T-helper 1 cell treated with Interleukin-12 subunit alpha and Interleukin-12 subunit beta and Interleukin-4 antibody, amounts not matched to agents 30 μg/mL and 1 μg/mL, for 36 hours (primary cell): ENCODE measurements around the gene SPESP1.

Experiments used
- H3K27ac Mint-ChIP-seq: one replicate; pipeline ENCODE4 v1.8.0; 2021; ENCODE audit warnings: mild to moderate bottlenecking, mixed read lengths
- H3K27me3 Mint-ChIP-seq: one replicate; pipeline ENCODE4 v1.8.0; 2021; ENCODE audit warnings: low read depth, mixed read lengths
- H3K36me3 Mint-ChIP-seq: one replicate; pipeline ENCODE4 v1.8.0; 2021; ENCODE audit warnings: low read depth, mixed read lengths
- H3K4me1 Mint-ChIP-seq: one replicate; pipeline ENCODE4 v1.8.0; 2021; ENCODE audit warnings: low read depth, mixed read lengths
- H3K4me3 Mint-ChIP-seq: one replicate; pipeline ENCODE4 v1.8.0; 2021; ENCODE audit warnings: mild to moderate bottlenecking, moderate library complexity, mixed read lengths
- H3K9me3 Mint-ChIP-seq: one replicate; pipeline ENCODE4 v1.8.0; 2021; ENCODE audit warnings: mixed read lengths

Gene SPESP1

GRCh38 chr15:68930268-68931022 lies at the start of gene SPESP1:
TSS of gene SPESP1 (plus strand) at chr15:68930525. CDS start at chr15:68930654, 129 bp downstream.
- Mint-ChIP-seq H3K4me3 (peak within 1 kb of the TSS; percentile 9), H3K36me3 (no peaks in the 10 kb centered on the region), H3K4me1 (peaks cover 1% of the 10 kb centered on the region), H3K27ac (no peak within 1 kb of the TSS), H3K9me3 (no peaks in the 10 kb centered on the region), H3K27me3 (peaks cover 14% of the 10 kb centered on the region)

- H3K36me3 Mint-ChIP-seq = no peaks in the 10 kb centered on the region
- H3K9me3 Mint-ChIP-seq = no peaks in the 10 kb centered on the region
- peaks cover 2% of the 10 kb centered on the region for H3K4me1 Mint-ChIP-seq
- no peak overlapping the region for H3K27ac Mint-ChIP-seq
- H3K4me3 Mint-ChIP-seq = no peak overlapping the region
- H3K27me3 Mint-ChIP-seq = peaks cover 5% of the 10 kb centered on the region
Measured at GRCh38 chr15:68885070-68885469, 45.3 kb upstream of the SPESP1 start.

- H3K9me3 Mint-ChIP-seq = no peaks in the 10 kb centered on the region
Measured at GRCh38 chr15:68887120-68887519, 43.2 kb upstream of the SPESP1 start.

GRCh38 chr15:68887819-68888218 lies 42.5 kb upstream of the SPESP1 start:
- Mint-ChIP-seq H3K4me3 (no peak overlapping the region), H3K36me3 (no peaks in the 10 kb centered on the region), H3K9me3 (no peaks in the 10 kb centered on the region), H3K4me1 (peaks cover 2% of the 10 kb centered on the region), H3K27me3 (peaks cover 21% of the 10 kb centered on the region), H3K27ac (no peak overlapping the region)

More at GRCh38 chr15:68887120-68887519, 43.2 kb upstream of the SPESP1 start:
- H3K36me3 Mint-ChIP-seq = no peaks in the 10 kb centered on the region
- H3K27ac Mint-ChIP-seq = no peak overlapping the region
- H3K27me3 Mint-ChIP-seq = peaks cover 16% of the 10 kb centered on the region
- peaks cover 2% of the 10 kb centered on the region for H3K4me1 Mint-ChIP-seq
- no peak overlapping the region for H3K4me3 Mint-ChIP-seq

- H3K36me3 Mint-ChIP-seq = no peaks in the 10 kb centered on the region
- H3K27ac Mint-ChIP-seq = no peak overlapping the region
- peaks cover 24% of the 10 kb centered on the region for H3K27me3 Mint-ChIP-seq
- H3K9me3 Mint-ChIP-seq = no peaks in the 10 kb centered on the region
- peaks cover 2% of the 10 kb centered on the region for H3K4me1 Mint-ChIP-seq
- peak overlapping the region; percentile 81 for H3K4me3 Mint-ChIP-seq
Measured at GRCh38 chr15:68888419-68888818, 41.9 kb upstream of the SPESP1 start.

GRCh38 chr15:68894208-68894607 lies 36.1 kb upstream of the SPESP1 start:
- Mint-ChIP-seq H3K9me3 (no peaks in the 10 kb centered on the region), H3K4me3 (no peak overlapping the region), H3K36me3 (no peaks in the 10 kb centered on the region), H3K27ac (no peak overlapping the region), H3K27me3 (peaks cover 30% of the 10 kb centered on the region), H3K4me1 (no peaks in the 10 kb centered on the region)

GRCh38 chr15:68896178-68896577 lies 34.1 kb upstream of the SPESP1 start:
- H3K27ac Mint-ChIP-seq = no peak overlapping the region
- H3K36me3 Mint-ChIP-seq = no peaks in the 10 kb centered on the region
- no peaks in the 10 kb centered on the region for H3K9me3 Mint-ChIP-seq
- H3K4me3 Mint-ChIP-seq = no peak overlapping the region
- H3K27me3 Mint-ChIP-seq = peaks cover 30% of the 10 kb centered on the region
- H3K4me1 Mint-ChIP-seq = no peaks in the 10 kb centered on the region

GRCh38 chr15:68897016-68897415 lies 33.3 kb upstream of the SPESP1 start:
- H3K36me3 Mint-ChIP-seq = no peaks in the 10 kb centered on the region
- H3K4me3 Mint-ChIP-seq = no peak overlapping the region
- no peaks in the 10 kb centered on the region for H3K9me3 Mint-ChIP-seq
- peaks cover 25% of the 10 kb centered on the region for H3K27me3 Mint-ChIP-seq
- no peaks in the 10 kb centered on the region for H3K4me1 Mint-ChIP-seq
- H3K27ac Mint-ChIP-seq = no peak overlapping the region

GRCh38 chr15:68900027-68900426 lies 30.3 kb upstream of the SPESP1 start:
- peaks cover 12% of the 10 kb centered on the region for H3K27me3 Mint-ChIP-seq
- no peak overlapping the region for H3K4me3 Mint-ChIP-seq
- H3K36me3 Mint-ChIP-seq = no peaks in the 10 kb centered on the region
- no peak overlapping the region for H3K27ac Mint-ChIP-seq
- H3K9me3 Mint-ChIP-seq = no peaks in the 10 kb centered on the region
- H3K4me1 Mint-ChIP-seq = no peaks in the 10 kb centered on the region

GRCh38 chr15:68907396-68907923 lies 22.9 kb upstream of the SPESP1 start:
- no peaks in the 10 kb centered on the region for H3K4me1 Mint-ChIP-seq
- no peak overlapping the region for H3K27ac Mint-ChIP-seq
- H3K9me3 Mint-ChIP-seq = no peaks in the 10 kb centered on the region
- H3K4me3 Mint-ChIP-seq = no peak overlapping the region
- H3K27me3 Mint-ChIP-seq = peaks cover 18% of the 10 kb centered on the region
- H3K36me3 Mint-ChIP-seq = no peaks in the 10 kb centered on the region

GRCh38 chr15:68909601-68910100 lies 20.7 kb upstream of the SPESP1 start:
- peaks cover 18% of the 10 kb centered on the region for H3K27me3 Mint-ChIP-seq
- H3K36me3 Mint-ChIP-seq = no peaks in the 10 kb centered on the region
- H3K4me3 Mint-ChIP-seq = no peak overlapping the region
- no peaks in the 10 kb centered on the region for H3K4me1 Mint-ChIP-seq
- no peak overlapping the region for H3K27ac Mint-ChIP-seq
- no peaks in the 10 kb centered on the region for H3K9me3 Mint-ChIP-seq

- no peak overlapping the region for H3K4me3 Mint-ChIP-seq
- H3K27me3 Mint-ChIP-seq = peaks cover 21% of the 10 kb centered on the region
- no peaks in the 10 kb centered on the region for H3K4me1 Mint-ChIP-seq
- H3K27ac Mint-ChIP-seq = no peak overlapping the region
- H3K36me3 Mint-ChIP-seq = no peaks in the 10 kb centered on the region
- peaks cover 3% of the 10 kb centered on the region for H3K9me3 Mint-ChIP-seq
Measured at GRCh38 chr15:68910341-68910740, 20.0 kb upstream of the SPESP1 start.

- no peaks in the 10 kb centered on the region for H3K4me1 Mint-ChIP-seq
- H3K36me3 Mint-ChIP-seq = no peaks in the 10 kb centered on the region
- peaks cover 6% of the 10 kb centered on the region for H3K9me3 Mint-ChIP-seq
- no peak overlapping the region for H3K4me3 Mint-ChIP-seq
- H3K27ac Mint-ChIP-seq = no peak overlapping the region
- H3K27me3 Mint-ChIP-seq = peaks cover 21% of the 10 kb centered on the region
Measured at GRCh38 chr15:68910816-68911215, 19.5 kb upstream of the SPESP1 start.

GRCh38 chr15:68921926-68922325 lies 8.4 kb upstream of the SPESP1 start:
- Mint-ChIP-seq H3K4me1 (no peaks in the 10 kb centered on the region), H3K27me3 (peaks cover 33% of the 10 kb centered on the region)

GRCh38 chr15:68924866-68925560 lies 5.3 kb upstream of the SPESP1 start:
- Mint-ChIP-seq H3K4me3 (no peak overlapping the region), H3K4me1 (no peaks in the 10 kb centered on the region), H3K27ac (no peak overlapping the region), H3K9me3 (no peaks in the 10 kb centered on the region), H3K36me3 (no peaks in the 10 kb centered on the region), H3K27me3 (peaks cover 32% of the 10 kb centered on the region)

More at GRCh38 chr15:68921926-68922325, 8.4 kb upstream of the SPESP1 start:
- no peaks in the 10 kb centered on the region for H3K36me3 Mint-ChIP-seq
- H3K27ac Mint-ChIP-seq = no peak overlapping the region
- no peak overlapping the region for H3K4me3 Mint-ChIP-seq
- H3K9me3 Mint-ChIP-seq = no peaks in the 10 kb centered on the region
